Hindlimb muscle (tissue), 1 donor: ENCODE results near the gene RNF152. TPM values are rescaled to one million over a fixed set of nuclear protein-coding genes. Genes with fewer than 3 reads are reported as not detected.

Experiments used
- DNase-seq: peaks from one replicate; pipeline ENCODE4 v3.0.0-alpha.2; 2013
- polyA plus RNA-seq: library from polyadenylated mRNA; unstranded; fragments of 120-200 nt; gene quantifications from one replicate; pipeline ENCODE4 v1.2.1, GENCODE V29; 2013; ENCODE audit not compliant: insufficient read length

The RNF152 gene
- polyA plus RNA-seq, 1 donor = 5.5 TPM

- peak; percentile 81 for DNase-seq
These were observed 1.4 kb upstream of the RNF152 start for GRCh38 chr18:61893971-61894750.

DNA sequence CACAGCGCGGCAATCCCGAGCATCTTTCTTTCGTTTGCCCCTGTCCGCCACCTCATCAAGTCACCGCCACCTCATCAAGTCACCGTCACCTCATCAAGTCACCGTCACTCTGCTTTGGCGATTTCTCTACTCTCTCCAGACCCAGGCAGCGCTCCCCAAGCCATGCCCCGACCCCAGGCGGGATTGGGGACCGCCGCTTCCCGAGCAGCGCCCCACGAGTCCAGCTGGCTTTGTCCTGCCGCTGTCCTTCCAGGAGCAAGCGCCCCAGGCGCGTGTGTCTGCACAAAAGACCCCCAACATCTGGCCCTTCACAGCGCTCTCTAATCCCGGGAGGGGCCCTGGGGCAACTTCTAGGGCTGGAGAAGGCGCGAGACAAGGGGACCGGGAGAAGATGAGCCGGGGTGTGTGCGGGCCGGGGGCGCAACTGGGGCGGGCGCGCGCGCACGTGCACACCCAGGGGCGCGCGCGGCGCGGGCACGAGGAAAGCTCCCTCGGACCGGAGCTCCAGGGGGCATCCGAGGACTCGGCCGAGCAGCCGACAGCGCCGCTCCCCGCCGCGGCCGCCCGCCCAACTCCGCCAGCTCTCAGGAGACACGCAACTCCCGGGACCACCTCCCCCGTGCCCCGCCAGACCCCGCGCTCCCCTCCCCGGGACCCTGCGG lies 633 bp upstream of the RNF152 start:
- DNase-seq = peak; percentile 69

DNA sequence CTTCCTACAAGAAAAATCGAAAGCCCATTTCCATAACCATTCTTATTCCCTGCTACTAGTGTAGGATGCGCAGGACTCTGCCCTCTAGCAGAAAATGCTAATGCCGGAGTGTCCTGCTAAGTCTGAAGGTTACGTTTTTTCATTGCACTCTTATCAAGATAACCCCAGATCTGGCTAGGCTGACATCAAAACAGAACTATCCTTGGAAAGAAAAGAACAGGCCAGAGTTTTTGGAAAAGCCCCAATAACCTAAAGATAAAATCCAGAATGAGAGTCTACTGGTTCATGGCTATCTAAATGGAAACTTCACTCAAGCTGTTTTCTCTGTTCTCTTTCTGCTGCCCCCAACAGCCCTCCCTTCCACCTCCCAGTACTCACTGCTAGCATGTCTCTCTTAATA lies 913 bp downstream of the RNF152 start:
- no peak for DNase-seq

DNA sequence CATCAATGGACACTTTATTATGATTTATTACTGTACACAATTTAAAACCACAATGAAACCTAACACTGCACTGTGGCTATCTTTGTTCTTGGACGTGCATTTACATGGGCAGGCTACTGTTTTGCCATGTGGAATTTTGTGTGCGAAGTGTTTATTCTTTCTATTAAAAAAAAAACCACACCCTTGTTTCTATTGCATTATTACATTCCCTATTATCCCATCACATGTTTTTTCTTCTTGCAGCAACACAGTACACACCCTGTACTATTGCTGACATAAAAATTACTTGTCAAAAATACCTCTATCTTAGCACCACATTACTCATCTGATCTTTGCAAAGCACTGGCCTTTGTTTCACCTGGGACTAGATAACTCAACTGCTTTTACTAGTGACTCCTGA lies 1.5 kb downstream of the RNF152 start:
- no peak for DNase-seq

GRCh38 chr18:61890344-61890743 lies 2.5 kb downstream of the RNF152 start:
- no peak for DNase-seq

GRCh38 chr18:61889541-61889940 lies 3.3 kb downstream of the RNF152 start:
- no peak for DNase-seq

DNA sequence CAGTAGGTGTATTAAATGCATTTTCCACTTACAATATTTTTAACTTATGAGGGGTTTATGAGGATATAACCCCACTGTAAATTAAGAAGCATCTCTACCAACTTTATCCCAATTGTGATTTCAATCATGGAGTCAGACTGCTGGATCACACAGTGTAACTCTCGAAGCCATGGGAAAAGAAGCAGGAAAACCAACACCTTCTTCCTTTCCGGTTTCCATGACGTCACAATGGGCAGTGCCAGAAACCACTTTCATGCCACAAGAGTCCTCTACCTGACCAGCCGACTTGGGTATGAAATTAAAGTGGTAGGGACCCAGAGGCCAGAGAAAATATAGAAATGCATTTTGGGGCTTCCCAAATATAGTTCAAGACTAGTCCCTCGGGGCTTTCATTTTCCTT lies 4.2 kb downstream of the RNF152 start:
- no peak for DNase-seq

DNA sequence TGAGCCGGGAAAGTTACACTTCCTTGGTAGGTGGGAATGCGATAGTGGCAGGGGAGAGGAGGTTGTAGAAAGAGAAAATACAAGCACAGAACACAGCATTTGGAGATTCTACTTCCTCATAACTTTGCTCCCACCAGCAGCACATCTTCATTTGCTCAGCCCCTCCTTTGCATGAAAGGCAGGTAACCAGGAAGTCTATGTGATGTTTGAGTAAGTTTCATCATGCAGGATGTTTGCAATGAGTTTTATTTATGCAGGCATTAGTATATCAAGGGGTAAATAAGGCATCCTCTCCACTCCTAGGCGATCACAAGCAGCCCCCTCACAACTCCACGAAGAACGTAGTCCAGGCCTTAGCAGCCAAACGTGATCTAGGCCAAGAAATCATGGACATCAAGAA lies 5.0 kb downstream of the RNF152 start:
- DNase-seq = no peak

DNA sequence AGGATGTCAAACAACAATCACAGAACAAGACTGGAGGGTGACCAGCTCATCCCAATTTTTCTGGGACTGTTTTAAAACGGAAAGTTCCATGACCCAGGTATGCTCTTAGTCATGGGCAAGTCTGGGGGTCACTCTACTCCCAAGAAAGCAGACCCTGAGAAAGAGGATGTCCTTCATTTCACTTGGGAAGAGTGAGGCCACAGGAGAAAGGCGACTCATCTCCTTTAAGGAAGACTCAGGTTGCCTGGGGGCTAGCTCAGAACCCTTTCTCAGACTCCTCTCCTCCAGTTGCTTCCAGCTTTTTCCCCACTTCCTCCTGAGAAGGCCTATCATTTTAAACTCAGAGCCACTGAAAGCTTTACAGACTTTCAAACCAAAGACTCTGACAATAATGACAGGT lies 9.3 kb downstream of the RNF152 start:
- no peak for DNase-seq

- no peak for DNase-seq
These were observed 10.4 kb downstream of the RNF152 start for GRCh38 chr18:61882296-61883004.

DNA sequence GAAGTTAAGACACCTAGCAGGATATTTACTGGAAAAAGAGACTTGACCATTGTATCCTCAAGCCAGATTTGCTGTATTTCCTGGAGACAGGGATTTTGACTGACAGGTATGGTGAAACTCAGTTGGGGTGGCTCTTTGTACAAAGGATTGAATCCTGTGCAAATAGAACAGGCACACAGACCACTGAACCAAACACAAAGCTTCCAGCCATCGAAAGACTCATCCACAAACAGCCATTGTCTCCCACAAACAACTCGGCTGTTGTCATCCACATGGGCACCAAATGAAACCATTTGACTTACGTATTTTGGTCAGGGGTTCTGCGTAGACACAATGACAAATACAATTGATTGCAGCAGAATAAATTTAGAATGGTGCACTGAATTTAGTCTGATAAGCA lies 15.9 kb downstream of the RNF152 start:
- no peak for DNase-seq

DNA sequence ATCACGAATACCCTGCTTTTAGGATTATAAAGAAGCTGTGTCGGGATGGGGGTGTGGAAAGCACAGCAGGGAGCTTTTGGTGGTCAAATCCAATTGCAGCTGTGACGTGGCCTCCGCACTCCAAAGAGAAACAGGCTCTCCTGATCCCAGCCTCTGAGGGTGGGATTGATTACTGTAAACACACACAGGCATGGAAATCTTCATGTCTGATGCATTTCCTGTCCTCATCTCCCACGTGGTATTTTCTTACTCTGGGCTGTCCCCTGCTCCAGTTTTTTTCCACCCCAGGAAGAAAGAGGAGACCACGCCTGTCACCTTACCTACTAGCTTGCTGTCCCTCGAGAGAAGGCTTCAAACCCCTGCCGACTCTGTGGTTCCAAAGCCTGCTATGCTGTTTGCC lies 22.7 kb downstream of the RNF152 start:
- DNase-seq = peak; percentile 16

GRCh38 chr18:61869636-61870035 lies 23.2 kb downstream of the RNF152 start:
- DNase-seq = no peak

DNA sequence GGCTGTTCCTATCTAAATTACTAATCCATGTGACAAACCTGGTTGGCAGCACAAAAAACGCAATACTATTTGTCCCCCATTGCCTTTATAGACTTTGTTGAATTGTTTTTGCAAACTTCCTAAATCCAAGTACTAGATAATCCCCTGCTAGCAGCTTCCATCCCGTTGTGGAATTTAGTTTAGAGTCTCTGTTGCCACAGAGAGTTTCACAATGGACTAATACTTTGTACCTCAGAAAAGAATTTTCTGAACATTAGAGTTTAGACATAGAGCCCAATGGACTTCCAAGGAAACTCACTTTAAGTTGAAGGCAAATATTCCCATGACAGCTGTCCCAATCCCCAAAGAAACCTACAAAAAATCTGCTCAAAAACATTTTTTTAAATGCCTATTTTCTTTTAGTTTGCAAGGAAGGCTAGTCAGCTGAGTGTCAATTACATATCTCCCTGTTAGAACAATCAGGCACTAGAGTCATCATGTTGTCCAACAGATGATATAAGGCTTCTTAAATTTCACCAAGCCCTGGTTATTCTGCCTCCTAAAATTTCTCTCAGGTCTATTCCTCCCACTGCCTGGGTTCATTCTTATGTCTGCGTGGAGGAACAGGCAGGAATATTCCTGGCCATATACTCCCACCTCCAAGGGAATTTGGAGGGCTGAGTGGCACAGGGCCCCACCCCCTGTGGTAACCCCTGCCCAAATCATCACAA lies 27.2 kb downstream of the RNF152 start:
- no peak for DNase-seq

DNA sequence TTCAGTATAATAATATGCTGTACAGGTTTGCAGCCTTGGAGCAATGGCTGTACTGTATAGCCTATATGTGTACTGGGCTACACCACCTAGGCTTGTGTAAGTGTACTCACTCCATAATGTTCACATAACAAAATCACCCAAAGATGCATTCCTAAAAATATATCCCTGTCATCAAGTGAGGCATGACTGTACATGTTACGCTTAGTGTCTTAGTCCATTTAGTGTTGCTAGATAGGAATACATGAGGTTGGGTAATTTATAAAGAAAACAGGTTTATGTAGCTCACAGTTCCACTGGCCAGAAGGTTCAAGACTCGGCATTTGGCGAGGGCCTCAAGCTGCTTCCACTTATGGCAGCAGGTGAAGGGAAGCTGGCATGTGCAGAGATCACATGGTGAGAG lies 31.4 kb downstream of the RNF152 start:
- no peak for DNase-seq

DNA sequence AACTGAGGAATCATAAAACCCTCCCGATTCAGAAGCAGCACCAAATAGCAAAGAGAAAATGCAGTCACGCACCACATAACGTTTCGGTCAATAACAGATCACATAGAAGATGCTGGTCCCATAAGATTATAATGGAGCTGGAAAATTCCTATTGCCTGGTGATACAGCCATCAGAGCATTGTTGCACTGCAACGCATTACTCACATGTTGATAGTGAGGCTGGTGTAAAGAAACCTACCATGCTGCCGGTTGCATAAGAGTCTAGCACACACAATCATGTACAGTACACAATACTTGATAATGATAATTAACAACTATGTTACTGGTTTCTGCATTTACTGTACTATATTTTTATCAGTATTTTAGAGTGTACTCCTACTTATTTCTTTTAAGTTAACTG lies 32.5 kb downstream of the RNF152 start:
- DNase-seq = no peak

DNA sequence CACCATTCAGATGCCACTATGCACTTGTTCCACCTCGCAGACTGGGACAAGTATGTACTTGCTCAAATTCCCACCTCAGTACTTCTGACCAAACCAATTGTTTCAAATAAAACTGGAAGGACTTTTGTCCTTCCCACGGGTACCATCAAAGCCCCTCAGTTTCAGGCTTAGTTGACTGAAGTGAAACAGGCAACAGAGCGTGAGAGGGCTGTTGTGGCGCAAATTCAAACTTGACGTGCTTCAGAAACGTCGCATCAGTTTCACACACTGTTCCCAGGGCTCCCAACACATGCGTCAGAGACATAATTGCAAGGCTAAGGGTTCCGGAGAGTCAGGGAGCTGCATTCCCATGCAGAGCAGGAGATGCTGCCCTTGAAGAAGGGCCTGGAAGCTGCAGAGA lies 33.7 kb downstream of the RNF152 start:
- no peak for DNase-seq

DNA sequence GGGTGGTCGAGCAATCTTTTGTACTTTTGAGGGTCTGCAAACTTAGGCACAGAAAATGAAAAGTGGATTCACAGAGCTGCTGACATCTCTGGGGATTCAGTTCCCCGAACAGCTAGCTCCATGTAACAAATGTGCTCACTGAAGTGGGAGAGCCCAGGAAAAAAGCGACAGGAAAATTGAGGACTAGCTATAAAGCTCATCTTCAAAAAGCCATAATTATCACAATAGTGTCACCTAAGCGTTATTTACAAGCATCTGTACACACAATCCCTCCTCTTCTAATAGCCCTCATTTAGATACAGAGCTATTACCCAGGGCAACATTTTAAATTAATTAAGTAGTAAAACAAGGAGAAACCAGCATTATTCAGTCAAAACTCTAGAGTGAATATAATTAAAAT lies 36.1 kb downstream of the RNF152 start:
- no peak for DNase-seq

DNA sequence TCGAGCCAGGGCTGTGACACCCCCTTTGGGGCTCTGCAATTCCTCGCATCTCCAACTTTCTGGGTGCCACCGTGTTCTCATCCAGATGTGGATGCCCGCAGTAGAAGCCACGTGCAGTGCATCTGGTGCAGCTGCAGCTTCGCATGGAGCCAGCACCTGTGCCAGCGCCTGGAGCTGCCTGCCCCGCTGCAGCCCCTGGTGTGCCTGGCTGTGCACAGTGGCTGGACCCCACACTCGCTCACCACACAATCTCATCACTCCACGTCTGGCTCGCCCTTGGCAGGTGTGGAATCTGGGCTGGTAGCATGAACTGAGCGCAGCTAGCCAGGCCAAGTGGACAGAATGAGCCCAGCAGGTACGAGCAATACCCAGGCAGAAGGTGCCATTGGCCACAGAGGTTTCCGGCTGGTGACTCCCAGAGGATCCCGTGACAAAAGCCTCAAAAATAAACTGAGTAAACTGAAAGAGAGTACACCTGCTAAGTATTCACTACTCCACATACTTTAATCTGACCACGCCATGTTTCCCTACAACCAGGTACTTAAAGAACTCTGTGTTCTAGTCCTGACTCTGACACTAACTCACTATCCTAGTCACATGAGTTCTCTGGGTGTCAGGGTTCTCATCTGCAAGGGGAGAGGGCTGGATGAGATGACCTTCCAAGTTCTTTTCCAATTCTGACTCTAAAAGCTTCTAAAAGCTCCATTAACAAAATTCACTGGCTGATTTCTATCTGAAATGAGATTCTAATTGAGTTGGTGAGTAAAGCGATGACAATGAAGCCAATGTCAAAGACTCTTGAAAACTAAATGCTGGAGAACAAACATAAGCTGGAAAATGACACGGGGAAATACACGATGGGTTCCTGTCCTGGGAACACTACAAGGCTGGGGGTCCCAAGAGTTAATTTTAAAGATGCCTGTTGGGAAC lies 37.1 kb downstream of the RNF152 start:
- DNase-seq = no peak

DNA sequence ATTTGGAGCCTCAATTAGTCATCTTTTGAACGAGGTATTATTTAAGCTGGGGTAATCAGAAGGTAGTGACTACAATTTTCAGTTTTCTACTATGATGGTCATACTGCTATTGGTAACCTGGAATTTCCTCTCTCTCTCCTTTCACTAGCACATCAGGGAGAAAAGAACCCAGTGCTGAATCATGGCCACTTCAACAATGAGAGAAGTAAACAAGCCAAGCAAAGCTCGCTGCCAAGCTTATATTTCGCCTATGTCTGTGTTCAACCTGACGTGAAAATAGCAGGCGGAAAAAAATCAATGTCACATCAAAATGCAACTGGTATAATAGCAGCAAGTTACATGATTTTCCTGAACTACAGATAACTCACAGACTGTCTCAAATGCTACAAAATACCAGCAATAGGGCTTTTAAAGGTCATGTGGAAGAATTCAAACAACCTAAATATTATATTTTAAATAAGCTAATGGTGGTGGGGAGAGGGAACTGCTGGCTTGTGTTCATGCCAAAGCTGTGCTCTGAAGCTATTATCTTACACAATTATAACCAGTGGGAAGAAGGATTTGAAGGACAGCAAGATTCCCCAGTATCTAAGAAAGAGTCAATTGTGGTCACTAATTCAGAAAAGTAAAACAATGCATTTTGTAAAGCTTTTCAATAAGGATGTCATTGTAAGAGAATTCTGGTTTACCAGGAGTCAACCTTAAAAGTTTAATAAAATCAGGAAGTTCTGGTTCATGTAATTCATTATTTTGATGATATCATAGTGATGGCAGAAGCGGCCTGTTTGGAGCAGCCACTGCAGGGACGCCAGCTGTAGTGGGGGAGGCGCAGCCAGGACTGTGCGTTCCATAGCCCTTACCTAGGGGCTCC lies 38.0 kb downstream of the RNF152 start:
- no peak for DNase-seq

GRCh38 chr18:61853855-61854254 lies 39.0 kb downstream of the RNF152 start:
- no peak for DNase-seq
